ENCODE results near the gene GALNT14.
"Not testable (repeated sequence)": the region's sequence is repeated elsewhere in the genome, so short reads cannot be mapped to it uniquely, and the experiment has no call there.

Gene GALNT14

DNA sequence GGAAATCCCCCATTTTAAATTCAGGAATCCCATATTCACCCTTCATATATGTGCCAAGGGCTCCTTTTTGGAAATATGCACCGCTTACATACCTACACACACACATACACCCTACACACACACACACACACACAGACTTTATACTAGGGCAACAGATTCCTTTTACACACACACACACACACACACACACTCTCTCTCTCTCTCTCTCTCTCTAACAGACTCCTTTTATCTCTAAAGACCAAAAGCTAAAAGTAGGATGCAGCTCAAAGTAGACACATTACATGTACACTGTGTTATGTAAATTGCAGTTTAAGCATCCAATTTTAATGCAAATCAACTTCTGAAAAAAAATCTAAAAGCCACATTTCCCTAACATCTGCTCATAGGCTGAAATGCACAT, 200.0 kb downstream of the GALNT14 start:
- no peak for DNase-seq (ENCODE audit: low read depth)

DNA sequence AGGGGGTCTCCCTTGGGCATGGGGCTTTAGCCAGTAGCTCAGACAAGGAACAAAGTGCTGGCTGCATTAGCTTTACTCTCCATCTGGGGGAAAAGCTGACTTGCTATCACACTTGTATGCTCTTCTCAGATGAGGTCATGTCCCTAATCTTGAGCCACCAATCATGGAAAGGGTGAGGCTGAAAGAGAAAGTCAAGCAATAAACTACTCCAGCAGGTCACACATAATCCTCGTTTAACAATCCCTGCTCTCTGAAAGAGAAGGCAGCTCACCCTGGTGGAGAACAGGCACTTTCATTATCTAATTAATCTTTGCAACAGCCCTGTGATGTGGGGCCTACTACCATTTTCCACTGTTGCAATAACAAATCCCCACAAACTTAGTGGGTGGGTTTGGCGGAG, 201.3 kb downstream of the GALNT14 start:
- DNase-seq (ENCODE audit: low read depth) = no peak

DNA sequence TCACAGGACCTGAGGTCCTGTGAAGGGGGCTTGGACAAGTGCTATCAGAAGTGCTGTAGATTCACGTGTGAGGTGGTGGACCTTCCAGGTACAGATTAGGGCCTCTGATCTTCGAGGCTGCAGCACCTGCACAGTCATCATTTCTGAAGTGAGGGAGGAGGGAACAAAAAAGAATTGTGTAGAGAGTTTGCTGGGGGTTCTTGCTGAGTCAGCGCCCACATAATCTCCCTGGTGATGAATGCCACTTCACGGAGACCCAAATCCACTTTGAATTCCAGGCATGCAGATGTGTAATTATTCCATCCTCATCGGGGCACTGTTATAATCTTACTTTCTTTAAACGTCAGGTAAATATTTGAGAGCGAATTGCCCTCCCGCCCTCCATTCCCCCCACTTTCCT, 202.4 kb downstream of the GALNT14 start:
- no peak for DNase-seq (ENCODE audit: low read depth)

DNA sequence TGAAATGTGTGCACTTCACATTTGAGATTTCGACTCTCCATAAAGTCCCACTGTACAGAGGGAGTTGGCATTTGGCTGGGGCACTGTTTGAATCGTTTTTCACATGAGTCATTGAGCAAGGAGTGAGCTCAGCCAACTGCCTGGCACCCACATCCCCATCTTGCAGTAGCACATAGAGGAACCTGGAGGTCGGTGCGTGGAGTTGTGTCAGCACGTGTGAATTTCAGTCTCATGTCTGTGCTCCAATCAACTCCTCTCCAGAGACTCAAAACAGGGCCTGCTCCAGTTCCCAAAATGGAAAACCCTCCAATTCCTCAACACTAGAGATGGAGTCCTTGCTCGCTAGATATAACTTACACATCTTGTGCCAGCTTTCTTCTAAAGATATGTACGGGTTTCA, 204.2 kb downstream of the GALNT14 start:
- DNase-seq (ENCODE audit: low read depth) = no peak

DNA sequence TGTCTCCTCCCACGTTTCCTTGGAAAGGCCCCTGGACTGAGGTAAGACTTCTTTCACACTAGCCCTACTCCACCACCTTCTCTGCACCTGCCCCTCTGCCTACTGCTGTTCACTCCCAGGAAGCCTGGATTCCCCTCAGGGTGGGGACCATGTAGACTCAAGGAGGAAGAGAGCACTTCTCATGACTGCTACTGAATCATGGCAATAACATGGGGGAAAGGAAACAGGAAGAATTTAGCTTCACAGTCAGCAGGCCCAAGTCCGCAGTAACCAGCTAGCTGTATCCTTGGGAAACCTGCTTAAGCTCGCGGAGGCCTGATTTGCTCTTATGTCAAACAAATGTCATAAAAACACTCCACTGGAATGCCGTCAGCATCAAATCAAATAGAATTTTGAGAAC, 204.7 kb downstream of the GALNT14 start:
- no peak for DNase-seq (ENCODE audit: low read depth)

DNA sequence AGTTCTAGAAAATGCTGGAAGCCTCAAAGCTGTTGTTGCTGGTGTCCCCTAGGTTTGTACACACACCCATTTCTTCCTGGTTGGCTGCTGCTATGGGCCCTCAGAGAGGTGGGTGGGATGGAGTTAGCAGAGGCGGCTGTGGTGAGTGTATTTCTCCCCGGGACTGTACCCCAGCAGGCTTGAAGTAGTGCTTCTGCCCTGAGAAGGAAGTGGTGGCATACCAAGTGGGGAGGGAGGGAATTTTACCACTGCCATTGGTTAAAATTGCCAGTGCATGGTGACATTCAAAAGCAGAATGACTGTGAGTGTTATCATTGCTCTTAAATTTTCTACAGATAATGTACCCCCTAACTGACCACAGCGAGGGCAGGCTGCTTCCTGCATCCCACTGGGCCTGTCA, 205.4 kb downstream of the GALNT14 start:
- no peak for DNase-seq (ENCODE audit: low read depth)

DNA sequence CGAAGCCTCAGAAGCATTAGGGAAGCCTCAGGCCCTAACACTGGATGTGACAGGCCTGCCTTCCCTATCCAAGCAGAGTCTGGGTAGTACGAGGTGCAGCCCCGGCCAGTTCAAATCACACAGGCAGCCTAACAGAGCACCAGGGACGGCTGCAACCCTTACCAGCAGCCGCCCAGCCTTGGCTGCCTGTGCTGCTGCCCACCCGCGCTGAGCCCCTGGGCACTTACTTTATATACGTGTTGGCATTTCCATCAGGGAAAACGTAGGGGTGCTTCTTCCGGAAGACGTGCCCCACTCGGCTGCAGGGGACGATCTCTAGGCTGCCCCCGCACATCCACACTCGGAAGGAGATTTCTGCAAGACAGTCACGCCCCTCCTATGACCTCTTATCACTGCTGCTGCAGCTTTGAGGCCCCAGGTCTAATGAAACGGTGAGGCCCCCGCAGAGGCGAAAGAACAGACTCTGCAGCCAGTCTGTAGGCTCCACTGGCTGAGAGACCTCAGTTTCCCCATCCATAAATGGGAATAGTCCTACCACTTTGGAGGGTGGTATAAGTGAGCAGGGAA, 206.3 kb downstream of the GALNT14 start:
- DNase-seq (ENCODE audit: low read depth) = no peak

DNA sequence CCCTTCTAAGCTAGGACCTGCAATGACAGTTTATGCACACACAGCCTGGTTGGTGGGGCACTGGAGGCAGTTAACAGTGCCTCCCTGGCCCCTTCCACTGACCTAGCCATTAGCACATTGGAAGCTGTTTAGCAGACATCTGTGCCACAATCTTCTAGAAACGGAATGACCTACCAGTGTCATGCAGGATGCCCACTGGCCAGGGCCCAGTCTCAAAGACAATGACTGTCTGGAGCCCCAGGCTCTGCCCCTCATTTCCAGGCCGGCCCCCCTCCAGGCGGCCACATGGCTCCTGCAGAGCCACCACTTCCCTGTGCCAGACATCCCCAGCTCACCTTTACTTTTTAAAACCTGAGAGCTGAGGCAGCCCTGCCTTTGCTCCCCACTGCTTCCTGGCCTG, 207.5 kb downstream of the GALNT14 start:
- no peak for DNase-seq (ENCODE audit: low read depth)

DNA sequence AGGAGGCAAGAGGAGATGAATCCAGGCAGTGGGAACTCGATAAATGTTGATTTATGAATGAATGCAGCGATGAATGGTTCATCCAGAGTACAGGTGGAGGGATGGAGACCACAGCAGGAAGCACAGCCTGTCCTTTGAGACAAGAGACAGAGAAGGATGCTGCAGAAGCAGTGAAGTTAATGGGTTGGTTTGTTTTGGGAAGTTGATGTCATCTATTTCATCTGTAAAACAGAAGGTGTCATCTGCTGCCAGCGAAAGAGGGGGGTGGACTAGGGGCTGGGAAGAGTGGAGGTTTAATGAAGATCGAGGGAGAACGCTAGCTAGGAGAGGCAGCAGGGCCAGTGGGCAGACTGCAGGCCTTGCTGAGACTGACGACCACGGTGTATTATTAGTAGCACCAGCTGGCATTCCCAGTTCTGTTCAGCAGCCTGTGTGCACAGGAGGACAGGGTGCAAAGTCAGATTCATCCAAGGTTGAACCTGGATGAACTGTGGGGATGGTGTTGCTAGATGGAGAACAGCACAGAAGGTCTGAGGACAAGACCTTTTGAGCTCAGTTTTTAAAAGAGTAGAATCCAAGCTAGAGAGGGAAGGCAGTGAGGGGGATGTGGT, 210.7 kb downstream of the GALNT14 start:
- DNase-seq (ENCODE audit: low read depth) = no peak

DNA sequence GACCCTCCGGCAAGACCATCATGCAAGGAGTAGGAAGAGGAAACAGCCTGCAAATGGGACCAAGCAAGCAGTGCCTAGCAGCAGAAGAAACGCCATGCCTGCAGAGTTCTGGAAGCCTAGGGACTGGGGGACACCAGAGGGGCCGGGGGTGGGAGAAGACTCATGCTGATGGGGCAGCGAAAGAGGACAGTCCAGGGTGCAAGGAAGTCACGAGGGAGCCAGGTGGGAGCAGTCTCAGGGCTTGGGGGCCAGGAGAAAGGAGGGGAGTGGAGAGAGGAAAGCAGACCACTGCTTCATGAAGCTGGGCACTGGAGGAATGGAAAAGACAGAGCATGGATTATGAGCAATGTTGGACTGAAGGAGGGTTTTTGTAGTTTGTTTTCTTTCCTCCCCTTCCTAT, 211.6 kb downstream of the GALNT14 start:
- DNase-seq (ENCODE audit: low read depth) = no peak

DNA sequence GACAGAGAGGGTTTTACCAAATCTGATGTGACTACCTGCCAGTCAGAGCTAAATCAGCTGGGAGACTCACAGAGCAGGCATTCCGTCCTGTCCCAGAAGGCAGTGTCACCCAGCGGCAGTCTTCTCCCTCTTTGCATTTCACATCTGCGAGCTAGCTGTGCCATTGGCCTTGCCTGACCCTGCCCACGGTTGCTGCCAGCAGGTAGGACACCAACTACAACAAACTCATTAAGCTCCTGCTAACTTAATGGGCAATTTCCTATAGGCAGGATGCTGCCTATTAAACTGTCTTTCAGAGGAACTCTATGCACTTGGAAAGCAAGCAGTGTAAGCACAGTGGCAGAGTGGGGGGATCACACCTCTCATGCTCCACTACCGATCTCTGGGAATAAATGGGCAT, 214.6 kb downstream of the GALNT14 start:
- no peak for DNase-seq (ENCODE audit: low read depth)

DNA sequence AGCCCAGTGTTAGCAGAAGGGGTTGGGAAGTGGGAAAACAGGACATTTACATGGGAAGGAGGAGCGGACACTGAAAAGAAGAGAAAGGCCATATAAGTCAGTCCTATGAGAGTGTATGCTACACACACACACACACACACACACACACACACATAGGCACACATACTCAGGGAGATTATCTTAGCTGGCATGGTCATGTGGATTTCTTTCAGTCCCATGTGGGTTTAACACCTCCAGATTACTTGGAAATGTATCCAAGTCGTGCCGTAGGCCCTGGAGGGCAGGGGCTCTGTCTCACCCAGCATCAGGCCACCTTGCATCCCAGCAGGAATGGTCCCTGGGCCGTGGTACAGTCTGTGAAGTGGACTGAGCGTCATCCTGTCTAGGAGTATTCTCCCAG, 217.7 kb downstream of the GALNT14 start:
- DNase-seq (ENCODE audit: low read depth) = no peak

DNA sequence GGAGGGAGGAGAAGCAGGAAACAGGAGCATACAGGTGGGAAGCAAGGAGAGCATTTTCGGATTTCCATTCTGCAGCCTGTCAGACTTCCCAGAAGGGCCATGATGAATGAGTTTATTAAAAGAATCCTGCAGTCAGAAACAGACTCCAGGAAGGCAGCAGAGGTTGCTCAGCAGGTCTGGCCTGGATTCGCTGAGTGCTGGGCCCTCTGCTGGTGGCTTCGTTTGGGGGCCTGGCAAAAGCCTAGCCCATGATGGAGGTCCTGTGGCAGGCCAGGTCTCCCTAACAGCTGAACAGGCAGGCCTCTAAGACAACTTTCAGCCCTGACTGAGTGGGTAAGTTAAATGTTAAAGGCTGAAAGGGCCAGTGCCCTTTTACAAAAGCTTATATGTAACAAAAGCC, 222.8 kb downstream of the GALNT14 start:
- no peak for DNase-seq (ENCODE audit: low read depth)

DNA sequence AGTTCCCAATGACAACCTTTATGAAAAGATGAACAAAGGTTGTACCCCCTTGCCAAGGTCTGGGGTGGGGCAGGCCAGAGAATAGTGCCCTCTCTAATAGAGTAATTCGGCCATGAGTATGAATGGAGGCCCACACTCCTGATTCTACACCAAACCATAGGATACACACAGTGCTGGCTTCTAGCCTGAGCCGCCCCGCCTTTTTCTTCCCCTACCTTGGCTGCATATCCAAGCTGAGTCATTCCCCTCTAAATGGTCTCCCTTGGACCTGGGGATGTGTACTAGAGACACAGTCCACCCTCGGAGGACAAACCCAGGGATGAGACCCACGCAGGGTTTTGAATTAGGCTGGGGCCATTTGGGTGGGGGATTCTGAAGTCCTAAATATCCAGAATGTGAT, 223.8 kb downstream of the GALNT14 start:
- DNase-seq (ENCODE audit: low read depth) = no peak

DNA sequence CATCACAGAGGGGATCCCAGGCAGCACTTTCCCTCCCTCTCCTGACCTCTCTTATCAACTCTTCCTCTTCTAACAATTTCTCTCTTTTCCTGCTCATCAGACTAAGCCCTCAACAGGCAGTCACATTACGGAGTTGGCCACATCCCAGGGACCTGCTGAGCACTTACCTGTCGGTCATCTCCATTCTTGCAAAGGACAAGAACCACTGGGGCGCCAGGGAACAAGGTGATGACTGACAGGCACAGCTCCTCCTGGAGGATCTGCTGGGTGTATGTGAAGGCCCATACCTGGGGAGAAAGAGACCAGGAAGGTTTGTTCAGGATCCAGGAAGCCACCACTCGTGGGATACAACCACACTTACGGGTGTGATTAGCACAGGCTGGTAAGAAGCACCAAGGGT, 226.2 kb downstream of the GALNT14 start:
- no peak for DNase-seq (ENCODE audit: low read depth)

DNA sequence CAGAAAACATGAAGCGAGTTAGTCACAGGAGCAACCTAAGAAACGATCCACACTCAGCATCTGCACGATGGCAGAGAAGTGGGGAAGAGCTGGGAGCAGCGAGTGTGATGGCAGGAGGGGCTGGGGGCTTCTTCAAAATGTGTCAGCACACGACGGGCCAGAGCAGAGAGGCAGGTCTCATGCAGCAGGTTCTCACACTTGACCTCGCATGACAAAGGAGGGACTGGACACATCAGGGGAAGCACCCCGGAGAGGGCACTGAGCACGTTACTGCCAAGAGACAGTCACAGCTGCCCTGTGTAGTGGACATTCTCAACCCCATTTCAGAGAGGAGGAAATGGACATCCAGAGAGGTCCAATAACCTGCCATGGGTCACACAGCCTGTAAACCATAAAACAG, 226.9 kb downstream of the GALNT14 start:
- DNase-seq (ENCODE audit: low read depth) = no peak

DNA sequence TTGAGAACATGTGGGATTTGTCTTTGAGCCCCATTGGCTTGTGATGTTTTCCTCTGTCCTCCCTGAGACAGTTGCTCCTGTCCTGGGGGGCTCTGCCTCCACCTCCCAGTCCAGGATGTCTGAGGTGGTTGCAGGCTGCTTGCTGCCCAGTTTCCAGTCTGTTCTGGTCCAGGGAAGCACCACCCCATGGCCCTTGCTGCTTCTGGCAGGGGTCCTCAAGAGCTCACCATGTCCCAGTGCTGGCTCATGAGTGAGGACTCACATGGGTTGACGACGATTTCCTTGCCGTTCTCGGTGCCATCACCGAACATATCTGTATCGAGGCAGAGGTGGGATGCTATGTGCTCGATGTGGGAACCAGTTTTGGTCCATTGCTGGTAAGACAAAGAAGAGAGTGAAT, 227.6 kb downstream of the GALNT14 start:
- no peak for DNase-seq (ENCODE audit: low read depth)

DNA sequence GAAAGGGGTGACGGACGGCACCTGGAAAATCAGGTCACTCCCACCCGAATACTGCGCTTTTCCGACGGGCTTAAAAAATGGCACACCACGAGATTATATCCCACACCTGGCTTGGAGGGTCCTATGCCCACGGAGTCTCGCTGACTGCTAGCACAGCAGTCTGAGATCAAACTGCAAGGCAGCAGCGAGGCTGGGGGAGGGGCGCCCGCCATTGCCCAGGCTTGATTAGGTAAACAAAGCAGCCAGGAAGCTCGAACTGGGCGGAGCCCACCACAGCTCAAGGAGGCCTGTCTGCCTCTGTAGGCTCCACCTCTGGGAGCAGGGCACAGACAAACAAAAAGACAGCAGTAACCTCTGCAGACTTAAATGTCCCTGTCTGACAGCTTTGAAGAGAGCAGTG, 233.8 kb downstream of the GALNT14 start:
- DNase-seq (ENCODE audit: low read depth) = not testable (repeated sequence)

DNA sequence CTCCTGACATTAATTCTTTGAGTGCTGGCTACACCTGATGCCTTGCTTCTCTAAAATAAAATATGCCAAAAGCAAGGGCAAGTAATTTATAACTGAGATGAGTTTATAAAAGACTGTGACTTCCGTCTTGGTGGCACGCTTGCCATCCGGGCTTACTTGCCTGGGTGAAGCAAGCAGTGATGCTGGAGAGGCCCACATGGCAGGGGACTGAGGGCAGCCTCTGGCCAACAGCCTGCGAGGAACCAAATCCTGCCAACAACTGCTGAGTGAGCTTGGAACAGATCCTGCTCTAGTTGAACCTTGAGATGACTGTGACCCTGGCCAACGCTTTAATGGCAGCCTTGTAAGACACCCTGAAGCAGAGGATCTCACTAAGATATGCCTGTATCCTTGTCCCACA, 234.9 kb downstream of the GALNT14 start:
- DNase-seq (ENCODE audit: low read depth) = no peak

DNA sequence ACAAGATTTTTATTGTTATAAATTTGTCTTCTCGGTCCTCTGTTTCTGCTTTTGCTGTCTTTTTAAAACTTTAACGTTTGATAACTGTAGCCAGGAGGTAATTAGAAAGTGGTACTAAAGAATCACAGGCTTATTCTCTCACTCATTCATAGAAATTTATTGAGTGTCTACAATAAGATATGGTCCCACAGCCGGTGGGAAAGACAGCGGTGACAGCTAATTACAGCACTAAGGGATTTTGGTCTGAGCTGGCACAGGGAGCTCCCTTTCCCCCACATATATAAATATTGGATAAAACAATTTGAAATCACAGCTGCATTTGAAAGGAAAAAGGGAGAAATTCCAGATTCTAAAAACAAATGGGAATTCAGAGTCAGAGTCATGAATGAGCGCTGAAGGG, 237.9 kb downstream of the GALNT14 start:
- DNase-seq (ENCODE audit: low read depth) = no peak

DNA sequence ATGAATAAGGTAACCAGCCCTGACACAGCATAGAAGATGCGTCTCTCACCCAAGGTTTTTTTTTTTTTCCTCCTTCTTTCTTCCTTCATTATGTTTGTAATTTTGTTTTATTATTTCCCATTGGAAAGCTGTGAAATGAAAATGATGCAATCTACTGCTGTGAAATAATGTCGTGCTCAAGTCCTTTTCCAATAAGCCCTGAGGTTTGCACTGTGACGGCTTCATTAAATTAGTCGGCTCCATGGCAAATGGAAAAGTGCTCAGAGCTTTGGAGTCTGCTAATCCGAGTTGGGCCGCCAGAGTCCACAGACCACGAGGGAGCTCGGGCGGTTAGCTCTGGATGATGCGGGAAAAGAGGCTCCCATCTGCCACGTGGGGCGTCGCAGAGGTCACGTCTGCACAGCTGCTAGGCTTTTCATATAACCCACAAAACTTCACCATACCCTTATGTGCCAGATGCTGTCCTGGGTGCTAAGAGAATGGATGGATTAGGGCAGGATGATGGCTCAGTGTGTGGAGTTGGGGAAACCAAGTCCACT, 238.7 kb downstream of the GALNT14 start:
- no peak for DNase-seq (ENCODE audit: low read depth)

DNA sequence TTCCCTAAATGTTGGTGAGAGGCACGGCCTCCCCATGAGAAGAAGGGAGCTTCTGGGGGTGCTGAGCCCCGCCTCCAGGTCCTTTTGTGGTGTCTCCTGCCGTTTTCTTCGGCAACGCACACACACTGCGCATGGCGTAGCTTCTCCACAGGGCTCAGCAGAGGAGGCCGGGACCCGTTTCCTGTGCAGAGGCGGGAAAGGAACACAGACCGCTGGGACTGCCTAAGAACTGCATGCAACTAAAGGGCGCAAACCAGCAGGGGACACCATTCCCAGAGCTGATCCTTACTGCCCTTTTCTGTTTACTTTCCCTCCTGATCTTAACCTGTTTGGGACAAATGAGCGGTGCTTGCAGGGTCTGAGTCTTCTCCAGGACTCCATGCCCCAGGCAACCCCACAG, 240.7 kb downstream of the GALNT14 start:
- DNase-seq (ENCODE audit: low read depth) = no peak

DNA sequence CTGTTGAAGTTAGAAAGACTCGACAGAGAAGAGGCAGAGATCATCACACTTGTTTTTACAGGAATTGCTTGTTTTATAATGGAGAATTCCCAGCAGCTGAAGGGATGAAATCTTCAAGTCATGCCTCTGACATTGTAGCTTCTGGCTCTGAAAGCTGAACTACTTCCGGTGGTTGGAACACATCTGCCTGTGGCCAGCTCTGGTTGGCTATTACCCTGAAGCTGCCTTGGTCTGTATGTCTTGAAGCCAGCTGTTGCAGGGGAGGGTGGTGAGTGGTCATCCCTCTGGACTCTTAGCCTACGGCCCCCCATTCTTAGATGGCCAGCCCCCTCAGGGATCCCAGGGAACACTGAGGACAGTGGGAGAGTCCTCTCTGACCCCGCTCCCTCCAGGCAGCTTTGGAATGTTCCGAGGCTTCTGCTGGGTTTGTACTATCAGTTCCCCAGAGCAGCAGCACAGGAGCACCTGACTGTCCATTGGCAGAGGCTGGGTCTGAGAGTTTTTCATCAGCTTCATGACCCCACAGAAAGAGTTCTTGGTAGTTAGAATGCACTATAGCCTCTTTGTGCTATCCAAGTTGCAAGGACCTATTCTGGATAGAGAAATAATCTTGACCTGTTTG, 243.6 kb downstream of the GALNT14 start:
- no peak for DNase-seq (ENCODE audit: low read depth)

DNA sequence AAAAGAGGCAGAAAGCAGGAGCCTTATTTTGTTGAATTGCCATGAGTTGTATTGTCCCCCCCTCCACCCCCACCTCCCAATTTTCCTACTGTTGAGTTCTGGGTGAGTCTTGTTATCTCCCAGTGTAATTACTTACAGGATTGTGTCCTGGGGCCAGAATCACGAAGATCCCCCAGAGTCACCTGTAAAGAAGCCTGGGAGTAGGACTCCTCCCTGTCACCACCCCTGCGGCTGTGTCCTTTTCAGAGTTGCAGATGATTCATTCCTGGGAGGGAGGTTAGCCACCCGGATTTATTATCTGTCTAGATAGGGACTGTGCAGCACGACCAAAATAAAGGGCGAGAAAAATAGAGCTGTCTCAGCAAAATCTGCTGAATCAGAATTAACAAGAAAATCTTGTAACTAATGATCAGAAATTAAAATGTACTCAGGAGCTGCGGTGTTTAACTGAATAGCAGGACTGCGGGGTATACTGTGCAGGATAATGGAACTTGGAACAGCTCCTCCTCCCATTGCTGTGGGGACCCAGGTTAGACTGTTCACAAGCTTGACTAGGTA, 249.3 kb downstream of the GALNT14 start:
- DNase-seq (ENCODE audit: low read depth) = no peak
